ENCODE measurements around the gene TMEM190. TPM values are rescaled to one million over a fixed set of nuclear protein-coding genes. Genes with fewer than 3 reads are reported as not detected.
"Not testable (repeated sequence)": the region's sequence is repeated elsewhere in the genome, so short reads cannot be mapped to it uniquely, and the experiment has no call there.

Gene TMEM190
- total RNA-seq, 1 donor from 2014 or later = not detected

DNA sequence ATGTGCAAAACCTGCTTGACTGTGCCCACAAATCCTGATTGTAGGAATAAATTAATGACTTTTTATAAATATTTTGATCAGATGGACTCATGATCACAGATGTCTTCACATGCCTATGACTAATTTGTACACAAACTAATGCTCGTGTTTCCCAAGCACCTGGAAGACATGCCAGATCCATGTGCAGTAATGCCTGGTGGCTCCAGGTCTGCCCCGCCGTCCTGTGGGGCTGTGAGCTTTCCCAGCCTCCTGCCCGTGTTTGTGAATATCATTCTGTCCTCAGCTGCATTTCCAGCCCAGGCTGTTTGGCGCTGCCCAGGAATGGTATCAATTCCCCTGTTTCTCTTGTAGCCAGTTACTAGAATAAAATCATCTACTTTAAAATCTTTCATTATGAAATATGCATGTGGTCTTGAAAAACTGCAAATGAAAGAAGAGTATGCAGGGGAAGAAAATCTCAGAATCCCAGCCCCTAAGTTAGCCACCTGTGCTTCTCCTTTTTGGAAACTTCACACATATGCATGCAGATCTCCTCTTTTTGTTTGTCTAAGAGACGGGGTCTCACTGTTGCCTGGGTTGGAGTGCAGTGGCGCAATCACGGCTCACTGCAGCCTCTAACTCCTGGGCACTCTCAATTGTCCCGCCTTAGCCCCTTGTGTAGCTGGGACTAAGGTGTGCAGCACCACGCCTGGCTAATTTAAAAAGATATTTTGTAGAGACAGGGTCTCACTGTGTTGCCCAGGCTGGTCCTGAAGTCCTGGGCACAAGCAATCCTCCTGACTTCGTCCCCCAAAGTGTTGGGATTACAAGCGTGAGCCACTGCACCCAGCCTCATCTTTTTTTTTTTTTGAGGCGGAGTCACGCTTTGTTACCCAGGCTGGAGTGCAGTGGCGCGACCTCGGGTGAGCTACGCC, 15.3 kb downstream of the TMEM190 start:
- DNase-seq (ENCODE audit: low spot score) = no peak
- H3K4me3 Mint-ChIP-seq = no peak overlapping the region
- intact Hi-C loops (cut with micrococcal nuclease) = no loop called here
- no peaks in the 10 kb centered on the region for H3K27me3 Mint-ChIP-seq (ENCODE audit: insufficient read depth)
- peaks cover 29% of the 10 kb centered on the region for H3K4me1 Mint-ChIP-seq (ENCODE audit: low read depth)
- peaks cover 38% of the 10 kb centered on the region for H3K36me3 Mint-ChIP-seq (ENCODE audit: low read depth)
- no peak overlapping the region for H3K27ac Mint-ChIP-seq
- no peaks in the 10 kb centered on the region for H3K9me3 Mint-ChIP-seq

DNA sequence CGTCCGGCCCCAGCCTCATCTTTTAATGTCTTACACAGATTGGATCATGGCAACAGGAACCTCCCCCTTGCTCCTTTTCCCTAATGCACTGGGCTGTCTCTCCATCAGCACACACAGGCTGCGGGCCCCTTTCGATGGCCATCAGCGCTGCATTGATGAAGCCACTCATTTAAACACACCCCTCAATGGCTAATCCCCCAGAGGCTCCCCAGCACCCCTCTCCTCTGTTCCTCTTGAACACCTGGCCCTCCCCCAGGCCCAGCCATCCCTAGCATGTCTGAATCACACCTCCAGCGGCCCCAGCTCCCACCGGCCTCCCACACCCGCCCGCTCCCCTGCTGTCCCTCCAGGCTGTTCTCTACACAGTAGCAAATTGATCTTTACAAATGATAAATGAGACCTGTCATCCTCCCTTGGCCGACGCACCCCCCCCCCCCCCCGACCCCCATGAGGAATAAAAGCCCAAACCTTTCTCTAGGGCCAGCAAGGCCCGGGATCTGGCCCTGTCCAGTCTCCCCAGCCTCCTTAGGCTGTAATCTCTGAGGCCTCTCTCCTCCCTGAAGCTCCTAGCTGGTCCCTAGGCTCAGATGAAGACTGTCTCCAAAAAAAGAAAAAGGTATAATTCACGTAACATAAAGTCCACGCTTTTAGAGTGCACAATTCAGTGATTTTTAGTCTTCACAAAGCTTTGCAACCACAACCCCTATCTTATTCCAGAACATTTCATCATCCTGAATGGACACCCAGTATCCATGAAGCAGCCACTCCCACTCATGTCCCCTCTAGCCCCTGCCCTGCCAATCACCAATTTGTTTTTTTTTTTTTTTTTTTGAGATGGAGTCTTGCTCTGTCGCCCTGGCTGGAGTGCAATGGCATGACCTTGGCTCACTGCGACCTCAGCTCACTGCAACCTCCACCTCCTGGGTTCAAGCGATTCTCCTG, 16.5 kb downstream of the TMEM190 start:
- Mint-ChIP-seq H3K27me3 (ENCODE audit: insufficient read depth) (no peaks in the 10 kb centered on the region), H3K9me3 (no peaks in the 10 kb centered on the region), H3K27ac (no peak overlapping the region), H3K4me3 (no peak overlapping the region), H3K36me3 (ENCODE audit: low read depth) (peaks cover 29% of the 10 kb centered on the region), H3K4me1 (ENCODE audit: low read depth) (peaks cover 27% of the 10 kb centered on the region)
- no peak for DNase-seq (ENCODE audit: low spot score)
- intact Hi-C loops (cut with micrococcal nuclease) = no loop called here

- no peaks in the 10 kb centered on the region for H3K9me3 Mint-ChIP-seq
- intact Hi-C loops (cut with micrococcal nuclease) = loop anchor here (1.0 kb wide), 1 partner anchor 9 kb away; the partner anchor contains the start of gene UBE2S
- H3K27me3 Mint-ChIP-seq (ENCODE audit: insufficient read depth) = no peaks in the 10 kb centered on the region
- H3K36me3 Mint-ChIP-seq (ENCODE audit: low read depth) = peaks cover 31% of the 10 kb centered on the region
- no peak for DNase-seq (ENCODE audit: low spot score)
- H3K4me1 Mint-ChIP-seq (ENCODE audit: low read depth) = peaks cover 19% of the 10 kb centered on the region
- H3K27ac Mint-ChIP-seq = peak overlapping the region; percentile 76
- no peak overlapping the region for H3K4me3 Mint-ChIP-seq
Observed at GRCh38 chr19:55398200-55398925, 21.7 kb downstream of the TMEM190 start.

DNA sequence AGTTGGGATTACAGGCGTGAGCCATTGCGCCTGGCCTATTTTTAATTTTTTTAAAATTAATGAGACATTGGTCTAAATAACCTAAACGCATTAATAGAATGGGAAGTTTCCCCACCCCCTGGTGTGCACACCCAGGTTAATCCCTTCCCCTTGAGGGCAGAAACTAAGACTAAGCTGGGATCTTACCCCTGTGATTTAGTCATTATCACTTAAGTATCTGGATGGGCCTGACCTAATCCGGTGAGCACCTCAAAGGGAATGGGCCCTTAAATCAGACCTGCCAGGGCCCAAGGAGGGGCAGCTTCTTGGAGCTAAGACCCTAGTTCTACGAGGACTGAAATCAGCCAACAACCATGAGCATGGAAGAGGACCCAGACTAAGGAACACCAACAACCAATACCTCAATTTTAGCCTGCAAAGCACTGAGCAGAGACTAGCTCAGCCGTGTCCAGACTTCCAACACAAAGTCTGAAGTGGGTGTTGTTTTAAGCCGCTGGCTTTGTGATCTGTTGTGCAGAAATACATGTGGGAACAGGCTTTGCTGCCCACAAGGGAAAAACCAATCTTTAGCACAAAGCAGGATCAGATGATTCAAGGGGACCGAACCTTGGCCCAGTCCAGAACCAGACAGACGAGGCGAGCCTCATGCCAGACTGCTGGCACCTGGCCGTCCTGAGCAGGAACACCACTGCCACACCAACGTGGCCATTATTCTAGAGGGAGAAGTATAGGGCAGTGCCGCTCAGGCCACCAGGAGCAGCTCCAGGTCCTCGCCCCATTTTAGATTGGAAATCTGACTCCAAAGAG, 23.9 kb downstream of the TMEM190 start:
- H3K4me3 Mint-ChIP-seq = no peak overlapping the region
- peaks cover 37% of the 10 kb centered on the region for H3K36me3 Mint-ChIP-seq (ENCODE audit: low read depth)
- peaks cover 21% of the 10 kb centered on the region for H3K4me1 Mint-ChIP-seq (ENCODE audit: low read depth)
- no peaks in the 10 kb centered on the region for H3K27me3 Mint-ChIP-seq (ENCODE audit: insufficient read depth)
- intact Hi-C loops (cut with micrococcal nuclease) = no loop called here
- H3K9me3 Mint-ChIP-seq = no peaks in the 10 kb centered on the region
- no peak overlapping the region for H3K27ac Mint-ChIP-seq
- no peak for DNase-seq (ENCODE audit: low spot score)

DNA sequence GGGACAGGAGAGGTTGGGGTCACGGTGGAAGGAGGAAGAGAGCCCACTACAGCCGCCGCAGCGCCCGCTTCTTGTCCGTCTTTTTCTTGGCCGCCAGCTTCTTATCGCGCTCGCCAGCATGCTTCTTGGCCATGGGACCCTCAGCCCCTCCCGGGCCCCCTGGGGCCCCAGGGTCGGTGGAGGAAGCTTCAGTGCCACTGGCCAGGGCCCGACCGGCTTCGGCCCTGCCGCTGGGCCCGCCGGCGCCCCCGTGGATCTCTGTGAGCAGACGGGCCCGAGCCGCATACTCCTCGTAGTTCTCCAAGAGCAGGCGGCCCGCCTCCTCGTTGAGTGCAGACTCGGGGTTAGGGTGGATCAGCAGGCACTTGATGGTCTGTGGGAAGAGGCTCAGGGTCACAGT, 24.8 kb downstream of the TMEM190 start:
- intact Hi-C loops (cut with micrococcal nuclease); H3K9me3 Mint-ChIP-seq; H3K4me3 Mint-ChIP-seq; H3K27me3 Mint-ChIP-seq (ENCODE audit: insufficient read depth); H3K27ac Mint-ChIP-seq; DNase-seq (ENCODE audit: low spot score): not testable (repeated sequence)
- H3K4me1 Mint-ChIP-seq (ENCODE audit: low read depth) = peaks cover 30% of the 10 kb centered on the region
- peaks cover 46% of the 10 kb centered on the region for H3K36me3 Mint-ChIP-seq (ENCODE audit: low read depth)

DNA sequence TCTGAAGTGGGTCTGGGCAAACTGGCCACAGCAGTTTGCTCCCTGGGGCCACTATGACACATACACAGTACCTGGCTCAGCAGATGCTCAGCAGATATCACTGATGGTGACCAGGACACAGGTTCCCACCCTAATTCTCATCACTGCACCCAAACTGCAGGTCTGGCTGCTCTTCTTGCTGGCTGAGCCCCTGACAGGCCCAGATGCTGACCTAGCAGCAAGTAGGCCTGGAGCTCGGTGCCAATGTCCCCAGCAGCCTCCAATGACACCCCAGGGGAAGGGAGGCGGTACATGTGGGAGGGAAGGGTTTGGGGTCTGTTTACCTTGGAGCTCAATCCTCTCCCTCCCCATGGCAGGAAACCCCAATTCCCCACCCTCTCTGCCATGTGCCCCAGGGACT, 25.9 kb downstream of the TMEM190 start:
- intact Hi-C loops (cut with micrococcal nuclease) = no loop called here
- H3K9me3 Mint-ChIP-seq = no peaks in the 10 kb centered on the region
- DNase-seq (ENCODE audit: low spot score) = no peak
- peaks cover 2% of the 10 kb centered on the region for H3K27me3 Mint-ChIP-seq (ENCODE audit: insufficient read depth)
- peaks cover 31% of the 10 kb centered on the region for H3K4me1 Mint-ChIP-seq (ENCODE audit: low read depth)
- H3K4me3 Mint-ChIP-seq = no peak overlapping the region
- H3K36me3 Mint-ChIP-seq (ENCODE audit: low read depth) = peaks cover 52% of the 10 kb centered on the region
- H3K27ac Mint-ChIP-seq = no peak overlapping the region

DNA sequence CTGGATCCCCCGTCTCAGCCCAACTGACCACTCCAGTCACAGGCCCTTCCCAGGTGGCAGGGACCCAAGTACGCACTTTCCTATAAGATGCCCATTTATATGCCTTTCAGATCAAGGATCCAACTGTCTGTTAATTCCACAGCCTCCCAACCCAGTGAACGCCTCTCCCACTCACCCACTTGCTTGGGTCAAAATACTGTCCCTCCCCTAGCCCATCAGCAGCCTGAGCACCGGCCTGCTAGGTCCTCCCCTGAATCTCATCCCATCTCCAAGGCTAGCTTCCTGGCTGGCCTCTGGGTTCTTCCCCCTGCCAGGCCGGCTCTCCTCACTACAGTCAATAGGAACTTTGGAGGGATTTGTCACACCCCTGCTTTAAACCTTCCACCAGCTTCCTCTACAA, 29.0 kb downstream of the TMEM190 start:
- Mint-ChIP-seq H3K9me3 (peaks cover 13% of the 10 kb centered on the region), H3K4me1 (ENCODE audit: low read depth) (peaks cover 26% of the 10 kb centered on the region), H3K27ac (peak overlapping the region; percentile 72), H3K36me3 (ENCODE audit: low read depth) (peaks cover 52% of the 10 kb centered on the region), H3K27me3 (ENCODE audit: insufficient read depth) (peaks cover 2% of the 10 kb centered on the region), H3K4me3 (peak overlapping the region; percentile 93)
- intact Hi-C loops (cut with micrococcal nuclease) = loop anchor here (5.0 kb wide), 2 partner anchors 237 to 323 kb away; partner anchors contain the start of genes ZNF580 and ZNF581
- DNase-seq (ENCODE audit: low spot score) = no peak

- H3K9me3 Mint-ChIP-seq = peaks cover 13% of the 10 kb centered on the region
- H3K27ac Mint-ChIP-seq = peak overlapping the region; percentile 72
- peak overlapping the region; percentile 93 for H3K4me3 Mint-ChIP-seq
- H3K4me1 Mint-ChIP-seq (ENCODE audit: low read depth) = peaks cover 26% of the 10 kb centered on the region
- H3K27me3 Mint-ChIP-seq (ENCODE audit: insufficient read depth) = peaks cover 2% of the 10 kb centered on the region
- H3K36me3 Mint-ChIP-seq (ENCODE audit: low read depth) = peaks cover 46% of the 10 kb centered on the region
- DNase-seq (ENCODE audit: low spot score) = no peak
- intact Hi-C loops (cut with micrococcal nuclease) = loop anchor here (5.0 kb wide), 2 partner anchors 236 to 324 kb away; partner anchors contain the start of genes ZNF580 and ZNF581
Observed at GRCh38 chr19:55406091-55406825, 29.6 kb downstream of the TMEM190 start.

- H3K9me3 Mint-ChIP-seq = peaks cover 13% of the 10 kb centered on the region
- H3K27me3 Mint-ChIP-seq (ENCODE audit: insufficient read depth) = peaks cover 2% of the 10 kb centered on the region
- H3K27ac Mint-ChIP-seq = peak overlapping the region; percentile 72
- no peak for DNase-seq (ENCODE audit: low spot score)
- peaks cover 43% of the 10 kb centered on the region for H3K36me3 Mint-ChIP-seq (ENCODE audit: low read depth)
- H3K4me3 Mint-ChIP-seq = peak overlapping the region; percentile 93
- intact Hi-C loops (cut with micrococcal nuclease) = loop anchor here (1.0 to 5.0 kb wide), 3 partner anchors 9 to 325 kb away; partner anchors contain the start of genes ZNF580 and ZNF581
- H3K4me1 Mint-ChIP-seq (ENCODE audit: low read depth) = peaks cover 26% of the 10 kb centered on the region
Observed at GRCh38 chr19:55406826-55407549, 30.4 kb downstream of the TMEM190 start.

DNA sequence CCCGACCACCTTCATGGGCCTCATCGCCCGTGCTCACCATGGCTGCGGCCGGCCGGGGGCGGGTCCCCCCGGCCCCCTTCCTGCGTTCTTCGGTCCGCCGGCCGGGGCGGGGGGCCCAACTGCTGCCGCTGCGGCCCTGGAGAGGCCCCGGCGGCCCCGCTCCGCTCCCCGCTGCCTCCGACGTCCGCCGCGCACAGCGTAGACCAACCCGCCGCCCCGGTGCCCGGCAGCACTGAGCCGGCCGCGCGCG, 30.8 kb downstream of the TMEM190 start, which contains the start of gene UBE2S:
Gene UBE2S (minus strand): TSS at position 239 of the 250 bp plus-strand sequence. CDS start 199 bp downstream, at position 40.
- H3K27ac Mint-ChIP-seq = peak within 1 kb of the TSS; percentile 97
- H3K4me3 Mint-ChIP-seq = peak within 1 kb of the TSS; percentile 93
- intact Hi-C loops (cut with micrococcal nuclease) = loop anchor here (1.0 to 5.0 kb wide), 3 partner anchors 9 to 325 kb away; partner anchors contain the start of genes ZNF580 and ZNF581
- DNase-seq (ENCODE audit: low spot score); H3K27me3 Mint-ChIP-seq (ENCODE audit: insufficient read depth): not testable (repeated sequence)
- peaks cover 38% of the 10 kb centered on the region for H3K36me3 Mint-ChIP-seq (ENCODE audit: low read depth)
- peaks cover 26% of the 10 kb centered on the region for H3K4me1 Mint-ChIP-seq (ENCODE audit: low read depth)
- peaks cover 13% of the 10 kb centered on the region for H3K9me3 Mint-ChIP-seq
